Measurements from ENCODE around the gene QRFP. TPM values are rescaled to one million over a fixed set of nuclear protein-coding genes. Genes with fewer than 3 reads are reported as not detected.

Gene QRFP
- polyA plus RNA-seq, 2 of the 4 experiments (the other 2 are of a cell fraction), result not detected

GRCh38 chr9:130878295-130878694, 18.3 kb downstream of the QRFP start:
- Histone ChIP-seq H3K4me1 (no peaks in the 10 kb centered on the region), H3K27ac (no peak overlapping the region), H3K4me3 (no peak overlapping the region), H3K9me3 (no peaks in the 10 kb centered on the region), H3K4me2 (no peak overlapping the region)
- 88% methylated on average over 6 of the region's 6 CpGs for WGBS (ENCODE audit: missing lambda C conversion rate)
- FAIRE-seq (no peak), ATAC-seq (no peak), DNase-seq (ENCODE audit: low read depth in 1 of 2, low spot score in 1 of 2) (no peak)
- POLR2A ChIA-PET, result interaction anchor here (0.7 kb wide), 1 partner anchor 14 kb away, joined by 3 read pairs; no protein-coding TSS in a partner anchor
- TF ChIP-seq FOXS1 (CRISPR knock-in tag; IDR thresholded peaks at IDR 0.05) (no peak), NFE2L2 (conservative IDR thresholded peaks at IDR 0.05; ENCODE audit: low read length) (no peak), HOXB5 (CRISPR knock-in tag; IDR thresholded peaks at IDR 0.05) (no peak), RFX5 (IDR thresholded peaks at IDR 0.05) (no peak), E2F6 (IDR thresholded peaks at IDR 0.05; ENCODE audit: borderline replicate concordance, low read depth) (no peak), EHMT2 (IDR thresholded peaks at IDR 0.05; ENCODE audit: low read depth) (no peak), BHLHE40 (IDR thresholded peaks at IDR 0.05; ENCODE audit: low read depth, low read length) (no peak), MYC (IDR thresholded peaks at IDR 0.05; ENCODE audit: borderline replicate concordance, low read length) (no peak), HEYL (CRISPR knock-in tag; IDR thresholded peaks at IDR 0.05) (no peak), ZNF302 (CRISPR knock-in tag; IDR thresholded peaks at IDR 0.05) (no peak), ZC3H11A (IDR thresholded peaks at IDR 0.05) (no peak)
- CTCF ChIA-PET, result interaction anchor here (0.6 to 7.6 kb wide), 7 partner anchors 11 to 121 kb away, joined by 3 to 97 read pairs (median 3); no protein-coding TSS in a partner anchor

- ATAC-seq (no peak), DNase-seq (ENCODE audit: low read depth in 1 of 2, low spot score in 1 of 2) (no peak), FAIRE-seq (no peak)
- POLR2A ChIA-PET, result no interaction called here
- Histone ChIP-seq H3K4me2 (no peak overlapping the region), H3K4me3 (no peak overlapping the region), H3K9me3 (no peaks in the 10 kb centered on the region), H3K27ac (no peak overlapping the region), H3K4me1 (peaks cover 5% of the 10 kb centered on the region; the same call in 1 of the 3 replicates)
- TF ChIP-seq HOXA7 (CRISPR knock-in tag; IDR thresholded peaks at IDR 0.05) (no peak), CBX8 (IDR thresholded peaks at IDR 0.05) (no peak), TP53 (CRISPR knock-in tag; IDR thresholded peaks at IDR 0.05) (no peak), PHF8 (IDR thresholded peaks at IDR 0.05; ENCODE audit: borderline replicate concordance, low read depth) (no peak), RNF2 (IDR thresholded peaks at IDR 0.05; ENCODE audit: borderline replicate concordance, low read depth) (no peak), JUNB (IDR thresholded peaks at IDR 0.05) (no peak), MAX (IDR thresholded peaks at IDR 0.05) (no peak), HDAC2 (IDR thresholded peaks at IDR 0.05) (no peak), RARB (CRISPR knock-in tag; IDR thresholded peaks at IDR 0.05) (no peak), BHLHE40 (IDR thresholded peaks at IDR 0.05; ENCODE audit: low read depth, low read length) (no peak), E2F6 (IDR thresholded peaks at IDR 0.05; ENCODE audit: borderline replicate concordance, low read depth) (no peak), USF2 (IDR thresholded peaks at IDR 0.05) (no peak), NR3C1 (IDR thresholded peaks at IDR 0.05) (no peak)
- TF ChIP-seq, protein P1, sequence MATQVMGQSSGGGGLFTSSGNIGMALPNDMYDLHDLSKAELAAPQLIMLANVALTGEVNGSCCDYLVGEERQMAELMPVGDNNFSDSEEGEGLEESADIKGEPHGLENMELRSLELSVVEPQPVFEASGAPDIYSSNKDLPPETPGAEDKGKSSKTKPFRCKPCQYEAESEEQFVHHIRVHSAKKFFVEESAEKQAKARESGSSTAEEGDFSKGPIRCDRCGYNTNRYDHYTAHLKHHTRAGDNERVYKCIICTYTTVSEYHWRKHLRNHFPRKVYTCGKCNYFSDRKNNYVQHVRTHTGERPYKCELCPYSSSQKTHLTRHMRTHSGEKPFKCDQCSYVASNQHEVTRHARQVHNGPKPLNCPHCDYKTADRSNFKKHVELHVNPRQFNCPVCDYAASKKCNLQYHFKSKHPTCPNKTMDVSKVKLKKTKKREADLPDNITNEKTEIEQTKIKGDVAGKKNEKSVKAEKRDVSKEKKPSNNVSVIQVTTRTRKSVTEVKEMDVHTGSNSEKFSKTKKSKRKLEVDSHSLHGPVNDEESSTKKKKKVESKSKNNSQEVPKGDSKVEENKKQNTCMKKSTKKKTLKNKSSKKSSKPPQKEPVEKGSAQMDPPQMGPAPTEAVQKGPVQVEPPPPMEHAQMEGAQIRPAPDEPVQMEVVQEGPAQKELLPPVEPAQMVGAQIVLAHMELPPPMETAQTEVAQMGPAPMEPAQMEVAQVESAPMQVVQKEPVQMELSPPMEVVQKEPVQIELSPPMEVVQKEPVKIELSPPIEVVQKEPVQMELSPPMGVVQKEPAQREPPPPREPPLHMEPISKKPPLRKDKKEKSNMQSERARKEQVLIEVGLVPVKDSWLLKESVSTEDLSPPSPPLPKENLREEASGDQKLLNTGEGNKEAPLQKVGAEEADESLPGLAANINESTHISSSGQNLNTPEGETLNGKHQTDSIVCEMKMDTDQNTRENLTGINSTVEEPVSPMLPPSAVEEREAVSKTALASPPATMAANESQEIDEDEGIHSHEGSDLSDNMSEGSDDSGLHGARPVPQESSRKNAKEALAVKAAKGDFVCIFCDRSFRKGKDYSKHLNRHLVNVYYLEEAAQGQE (IDR thresholded peaks at IDR 0.05), result no peak
- CTCF ChIA-PET, result interaction anchor here (0.6 to 7.6 kb wide), 8 partner anchors 9 to 417 kb away, joined by 3 to 97 read pairs (median 4); partner anchors contain the start of gene FIBCD1
- WGBS (ENCODE audit: missing lambda C conversion rate), result 94% methylated on average over 6 of the region's 6 CpGs
Measured at GRCh38 chr9:130877300-130877699, 19.3 kb downstream of the QRFP start.

Data from A549 (cell line).